H1 (cell line): Measurements from ENCODE around the gene TTC22. TPM values are rescaled to one million over a fixed set of nuclear protein-coding genes. Genes with fewer than 3 reads are reported as not detected.

Source experiments
- CTCF ChIA-PET: fragments of 300-600 bp; sonication (Branson Sonifier 250); formaldehyde crosslinking; loops from one replicate; lab custom pipeline; 2021; ENCODE audit not compliant: partially characterized antibody; lab: Charles Lee
- POLR2A ChIA-PET: fragments of 300-600 bp; sonication (Branson Sonifier 250); formaldehyde crosslinking; loops from one replicate; lab custom pipeline; 2021; ENCODE audit warnings: inconsistent platforms; ENCODE audit not compliant: partially characterized antibody; lab: Charles Lee
- DNase-seq, 2 experiments: peaks; one replicate each; pipeline versions ENCODE4 v3.0.0 to v3.0.0-alpha.2; 2010 to 2022; ENCODE audit warnings: low spot score in 2 of 2, low read depth in 1 of 2, mixed read lengths in 1 of 2
- FAIRE-seq: peaks from 2 replicates; lab custom pipeline; 2011; peaks lifted over from hg19 to GRCh38; lab: Jason Lieb, UNC
- H2AFZ ChIP-seq: 2 replicates; pipeline ENCODE4 v1.8.1; 2012; ENCODE audit warnings: low read length, inconsistent platforms
- H2AK5ac ChIP-seq: 2 replicates; pipeline ENCODE4 v1.6.1; 2013; ENCODE audit warnings: low read depth, low read length
- H2BK120ac ChIP-seq: replicated peaks from 2 replicates; pipeline ENCODE3; 2013; ENCODE audit warnings: low read depth, low read length, inconsistent platforms
- H2BK12ac ChIP-seq: 2 replicates; pipeline ENCODE4 v1.6.1; 2013; ENCODE audit warnings: low read depth, low read length
- H2BK15ac ChIP-seq: 2 replicates; pipeline ENCODE4 v1.6.1; 2013; ENCODE audit warnings: low read length
- H2BK20ac ChIP-seq: 2 replicates; pipeline ENCODE4 v1.6.1; 2013; ENCODE audit warnings: low read length
- H2BK5ac ChIP-seq: 2 replicates; pipeline ENCODE4 v1.6.1; 2013; ENCODE audit warnings: low read depth, low read length
- H3K14ac ChIP-seq: 2 replicates; pipeline ENCODE4 v1.6.1; 2013; ENCODE audit warnings: inconsistent platforms; ENCODE audit not compliant: insufficient read length
- H3K18ac ChIP-seq: 2 replicates; pipeline ENCODE4 v1.6.1; 2013; ENCODE audit warnings: low read length; ENCODE audit errors: extremely low read depth
- H3K23ac ChIP-seq: 2 replicates; pipeline ENCODE4 v1.6.1; 2013; ENCODE audit warnings: inconsistent platforms; ENCODE audit not compliant: insufficient read length
- H3K23me2 ChIP-seq: 2 replicates; pipeline ENCODE4 v1.6.1; 2013; ENCODE audit warnings: low read depth, low read length
- H3K27ac ChIP-seq: 2 replicates; pipeline ENCODE4 v1.6.1; 2011; ENCODE audit warnings: low read depth, low read length, inconsistent platforms
- H3K27me3 ChIP-seq, 4 experiments: replicated peaks in 1 of 4; 1 replicate in 1 of 4; 2 replicates in 3 of 4; pipeline versions ENCODE4 v1.6.1 to v1.8.1; 2011 to 2013; ENCODE audit warnings: low read length in 3 of 4, mild to moderate bottlenecking in 3 of 4, inconsistent platforms in 2 of 4, mixed read lengths in 2 of 4, moderate library complexity in 1 of 4; ENCODE audit not compliant: control insufficient read depth in 3 of 4, insufficient read depth in 3 of 4; ENCODE audit errors: extremely low read depth in 1 of 4
- H3K36me3 ChIP-seq, 4 experiments: 2 replicates each; pipeline versions ENCODE4 v1.6.1 to v1.8.1; 2011 to 2013; ENCODE audit warnings: mild to moderate bottlenecking in 4 of 4, low read length in 3 of 4, moderate library complexity in 2 of 4, control low read depth in 1 of 4, inconsistent platforms in 1 of 4; ENCODE audit not compliant: insufficient read depth in 4 of 4, control insufficient read depth in 2 of 4
- H3K4ac ChIP-seq: replicated peaks from 2 replicates; pipeline ENCODE3; 2013; ENCODE audit warnings: low read length, low read depth, mixed read lengths, inconsistent platforms; ENCODE audit not compliant: insufficient read length
- H3K4me1 ChIP-seq, 4 experiments: replicated peaks in 1 of 4; 1 replicate in 1 of 4; 2 replicates in 3 of 4; pipeline versions ENCODE4 v1.6.1 to v1.8.1; 2011 to 2013; ENCODE audit warnings: low read length in 3 of 4, inconsistent platforms in 2 of 4, mixed read lengths in 1 of 4; ENCODE audit not compliant: insufficient read depth in 4 of 4, control insufficient read depth in 3 of 4
- H3K4me2 ChIP-seq, 2 experiments: 2 replicates each; pipeline versions ENCODE4 v1.6.1 to v1.8.1; 2011 to 2013; ENCODE audit warnings: low read depth in 2 of 2, low read length in 2 of 2, control low read depth in 1 of 2, inconsistent platforms in 1 of 2, mild to moderate bottlenecking in 1 of 2; ENCODE audit not compliant: insufficient read depth in 1 of 2
- H3K4me3 ChIP-seq, 4 experiments: fragments of 200-600, 300-600 bp in 1 of 4; sonication (generic), shearing (Covaris generic), sonication (Bioruptor Twin) in 1 of 4; 2 replicates each; pipeline versions ENCODE4 v1.5.1 to v1.8.1; 2011 to 2016; ENCODE audit warnings: low read length in 4 of 4, low read depth in 3 of 4, control low read depth in 2 of 4, inconsistent platforms in 2 of 4, mild to moderate bottlenecking in 2 of 4, mixed read lengths in 1 of 4, moderate library complexity in 1 of 4; ENCODE audit not compliant: insufficient read depth in 2 of 4; ENCODE audit errors: extremely low read depth in 1 of 4
- H3K56ac ChIP-seq: replicated peaks from 2 replicates; pipeline ENCODE3; 2013; ENCODE audit warnings: low read depth, mild to moderate bottlenecking, mixed read lengths, low read length, inconsistent platforms; ENCODE audit not compliant: insufficient read length
- H3K79me1 ChIP-seq: 2 replicates; pipeline ENCODE4 v1.6.1; 2013; ENCODE audit warnings: low read depth, low read length, control low read depth
- H3K79me2 ChIP-seq, 2 experiments: 2 replicates each; pipeline versions ENCODE4 v1.6.1 to v1.8.1; 2012 to 2013; ENCODE audit warnings: low read length in 2 of 2, mild to moderate bottlenecking in 2 of 2, inconsistent platforms in 1 of 2; ENCODE audit not compliant: insufficient read depth in 2 of 2, control insufficient read depth in 1 of 2
- H3K9ac ChIP-seq, 4 experiments: replicated peaks in 1 of 4; 1 replicate in 1 of 4; 2 replicates in 3 of 4; pipeline versions ENCODE4 v1.6.1 to v1.8.1; 2011 to 2013; ENCODE audit warnings: low read depth in 3 of 4, low read length in 3 of 4, control low read depth in 2 of 4, mild to moderate bottlenecking in 2 of 4, moderate library complexity in 2 of 4, inconsistent platforms in 1 of 4; ENCODE audit errors: extremely low read depth in 1 of 4
- H3K9me3 ChIP-seq, 2 experiments: 2 replicates each; pipeline versions ENCODE4 v1.6.1 to v1.8.1; 2012 to 2013; ENCODE audit warnings: mild to moderate bottlenecking in 2 of 2, moderate library complexity in 2 of 2, control low read depth in 1 of 2, inconsistent platforms in 1 of 2, low read depth in 1 of 2, low read length in 1 of 2, mixed read lengths in 1 of 2; ENCODE audit not compliant: insufficient read depth in 2 of 2
- H4K20me1 ChIP-seq, 2 experiments: replicated peaks in 1 of 2; 2 replicates each; pipeline versions ENCODE3 to v1.8.1; 2011 to 2013; ENCODE audit warnings: inconsistent platforms in 2 of 2, low read length in 2 of 2, mild to moderate bottlenecking in 1 of 2; ENCODE audit not compliant: insufficient read depth in 2 of 2, control insufficient read depth in 1 of 2
- H4K5ac ChIP-seq: 2 replicates; pipeline ENCODE4 v1.6.1; 2013; ENCODE audit warnings: low read length, low read depth, mixed read lengths, inconsistent platforms; ENCODE audit not compliant: insufficient read length
- H4K8ac ChIP-seq: 2 replicates; pipeline ENCODE4 v1.8.0; 2013; ENCODE audit warnings: mild to moderate bottlenecking, moderate library complexity, low read length, inconsistent platforms; ENCODE audit not compliant: insufficient read depth; ENCODE audit errors: extremely low read depth
- H4K91ac ChIP-seq: replicated peaks from 2 replicates; pipeline ENCODE3; 2013; ENCODE audit warnings: low read length, mixed read lengths, inconsistent platforms; ENCODE audit not compliant: insufficient read length
- HDAC6 ChIP-seq: IDR thresholded peaks from one replicate; pipeline ENCODE4 v1.7.1; 2012; ENCODE audit warnings: low read depth, mild to moderate bottlenecking, inconsistent platforms, low read length, moderate library complexity
- KDM5A ChIP-seq: fragments of 200-600 bp; IDR thresholded peaks from 2 replicates; pipeline ENCODE4 v1.7.1; 2012; ENCODE audit warnings: mild to moderate bottlenecking, low read length, inconsistent platforms, mixed read lengths
- NANOG ChIP-seq: IDR thresholded peaks from 2 replicates; pipeline ENCODE4 v1.6.1; 2011; ENCODE audit warnings: low read length, low read depth, mild to moderate bottlenecking, inconsistent platforms; ENCODE audit not compliant: insufficient read depth, poor library complexity, severe bottlenecking
- NRF1 ChIP-seq: IDR thresholded peaks from 2 replicates; pipeline ENCODE4 v1.6.1; 2011; ENCODE audit warnings: mild to moderate bottlenecking, low read depth, low read length, improper control_type of control experiment
- RNF2 ChIP-seq: fragments of 200-900, 300-1000 bp; sonication (generic); IDR thresholded peaks from 2 replicates; pipeline ENCODE4 v1.7.1; 2016; ENCODE audit warnings: borderline replicate concordance, low read depth, mild to moderate bottlenecking, antibody characterized with exemption, low read length; ENCODE audit not compliant: poor library complexity, severe bottlenecking; ENCODE audit errors: missing control alignments
- TAF7 ChIP-seq: optimal IDR thresholded peaks from 2 replicates; pipeline ENCODE3; 2011; ENCODE audit warnings: low read depth, mild to moderate bottlenecking, inconsistent platforms, low read length, moderate library complexity, borderline replicate concordance
- YY1 ChIP-seq: IDR thresholded peaks from 2 replicates; pipeline ENCODE4 v1.6.1; 2011; ENCODE audit warnings: low read depth, mild to moderate bottlenecking, low read length
- WGBS, 2 experiments: shearing (Covaris generic) in 1 of 2; methylation state at CpG; one replicate each; pipeline versions ENCODE4 v1.1.6 to v1.1.7; 2013 to 2015; ENCODE audit warnings: low lambda C conversion rate in 2 of 2, mixed read lengths in 2 of 2, inconsistent platforms in 1 of 2, low coverage in 1 of 2, missing lambda C conversion rate in 1 of 2; ENCODE audit not compliant: insufficient replicate concordance in 2 of 2, insufficient coverage in 1 of 2, insufficient read length in 1 of 2; ENCODE audit errors: extremely low coverage in 1 of 2, missing lambda C conversion rate in 1 of 2; 5-methylcytosine and 5-hydroxymethylcytosine counted together
- polyA plus RNA-seq, 7 experiments: library from polyadenylated mRNA; depleted of rRNA in 3 of 7; stranded (reverse) in 5 of 7; unstranded in 2 of 7; fragments of >200 nt in 5 of 7; fragments of 200-250 nt in 2 of 7; gene quantifications; 1 replicate in 5 of 7; 2 replicates in 1 of 7; 4 replicates in 1 of 7; pipeline versions ENCODE4 v1.2.1 to v1.2.3, GENCODE V29; 2011 to 2013; ENCODE audit warnings: missing spikeins in 2 of 7, mixed read lengths in 2 of 7
- total RNA-seq: library from RNA; stranded (reverse); fragmentation: NEBNext Ultra II Directional; extraction: Animal tissue kit (Norgen Biotek cat#: 25700); gene quantifications from 2 replicates; pipeline ENCODE4 v1.2.1, GENCODE V29; 2021
- TF ChIP-seq, protein P1 (sequence below): IDR thresholded peaks from 2 replicates; pipeline ENCODE4 v1.6.1; 2011; ENCODE audit warnings: low read depth, mild to moderate bottlenecking, low read length; ENCODE audit not compliant: insufficient read depth

Gene TTC22
- total and polyA plus RNA-seq, 2 of the 8 experiments (the other 6 are each of a cell fraction or from before 2014, with no cell fraction given), result 1.00 to 1.6 TPM

DNA sequence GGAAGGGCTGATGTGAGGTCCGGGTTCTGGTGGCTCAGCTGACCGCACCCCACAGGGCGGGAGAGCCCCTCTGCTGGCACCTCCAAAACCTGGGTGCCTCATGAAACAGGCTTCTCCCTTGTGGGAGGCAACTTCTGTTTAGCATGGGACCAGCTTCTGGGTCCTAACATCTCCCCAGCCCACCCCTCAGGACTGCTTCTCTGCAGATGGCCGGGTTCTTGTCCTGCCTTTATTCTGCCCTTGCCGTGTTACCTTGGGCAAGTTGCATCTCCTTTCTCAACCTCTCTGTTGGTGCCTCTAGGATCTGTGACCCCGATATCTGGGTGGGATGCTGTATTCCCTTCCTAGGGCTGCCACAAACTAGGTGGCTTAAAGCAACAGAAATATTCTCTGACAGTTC lies 15.0 kb upstream of the TTC22 start:
- Histone ChIP-seq H3K36me3 (no peaks in the 10 kb centered on the region), H4K5ac (no peak overlapping the region), H4K20me1 (no peaks in the 10 kb centered on the region), H3K18ac (no peak overlapping the region), H2AFZ (no peak overlapping the region), H3K79me2 (no peaks in the 10 kb centered on the region), H2BK20ac (no peak overlapping the region), H2AK5ac (no peak overlapping the region), H3K9ac (no peak overlapping the region), H4K8ac (no peak overlapping the region), H3K23ac (no peak overlapping the region), H4K91ac (no peak overlapping the region), H3K27me3 (no peaks in the 10 kb centered on the region; a peak in 2 of 7 replicates), H3K56ac (no peak overlapping the region), H3K4me3 (no peak overlapping the region), H2BK15ac (no peak overlapping the region), H2BK5ac (no peak overlapping the region), H3K79me1 (no peaks in the 10 kb centered on the region), H3K23me2 (no peaks in the 10 kb centered on the region; the same call in 1 of the 2 replicates), H3K27ac (no peak overlapping the region), H3K4me2 (no peak overlapping the region), H2BK12ac (no peak overlapping the region), H3K9me3 (no peaks in the 10 kb centered on the region), H3K4me1 (peaks cover 4 to 30% (median 18%) of the 10 kb centered on the region in 4 experiments), H2BK120ac (no peak overlapping the region), H3K14ac (no peak overlapping the region), H3K4ac (no peak overlapping the region)
- FAIRE-seq (no peak), DNase-seq (no peak)
- POLR2A ChIA-PET, result interaction anchor here (0.9 kb wide), 1 partner anchor 31 kb away, joined by 3 read pairs; no protein-coding TSS in a partner anchor
- TF ChIP-seq, protein P1, sequence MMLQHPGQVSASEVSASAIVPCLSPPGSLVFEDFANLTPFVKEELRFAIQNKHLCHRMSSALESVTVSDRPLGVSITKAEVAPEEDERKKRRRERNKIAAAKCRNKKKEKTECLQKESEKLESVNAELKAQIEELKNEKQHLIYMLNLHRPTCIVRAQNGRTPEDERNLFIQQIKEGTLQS, result no peak
- TF ChIP-seq HDAC6 (no peak), RNF2 (no peak), NANOG (no peak), KDM5A (no peak), TAF7 (no peak), YY1 (no peak), NRF1 (no peak)
- 68% methylated on average over 6 of the region's 6 CpGs; no CpG with 5 or more reads in 1 of the 2 experiments for WGBS, 2 experiments
- CTCF ChIA-PET, result interaction anchor here (0.6 to 1.9 kb wide), 6 partner anchors 9 to 824 kb away, joined by 3 to 5 read pairs (median 3); no protein-coding TSS in a partner anchor
